Tracheal epithelial cell (primary cell): ENCODE results near the gene RNF145. TPM values are rescaled to one million over a fixed set of nuclear protein-coding genes. Genes with fewer than 3 reads are reported as not detected.

Experiments
- total RNA-seq: library from RNA; depleted of rRNA; stranded (reverse); fragments of >200 nt; gene quantifications from 2 replicates; pipeline ENCODE4 v1.2.1, GENCODE V29; 2014

Gene RNF145
- 58.6 and 141 TPM in 2 replicates for total RNA-seq

GRCh38 chr5:159209438-159210209 lies at the start of gene RNF145:
Gene RNF145 (minus strand): TSS chr5:159209553. CDS start chr5:159203617, 5,936 bp downstream.

Other genes starting within 250 kb of the RNF145 start
- not detected in 2 replicates for gene EBF1, start 109.6 kb downstream of the RNF145 start, total RNA-seq
- gene UBLCP1, start 53.7 kb upstream of the RNF145 start, total RNA-seq, result 13.3 and 17.5 TPM in 2 replicates
- not detected in 2 replicates for gene IL12B, start 120.9 kb upstream of the RNF145 start, total RNA-seq